Measurements from ENCODE around the gene FPR2.

Gene FPR2

GRCh38 chr19:51750400-51751094, 10.4 kb upstream of the FPR2 start:
- Histone ChIP-seq H2AFZ (ENCODE audit: low read depth) (no peak overlapping the region), H3K79me2 (ENCODE audit: insufficient read depth, low read depth) (no peaks in the 10 kb centered on the region), H4K20me1 (ENCODE audit: insufficient read depth) (no peaks in the 10 kb centered on the region), H3K4me1 (ENCODE audit: low read depth, poor library complexity, severe bottlenecking) (no peaks in the 10 kb centered on the region), H3K4me2 (no peak overlapping the region), H3K36me3 (ENCODE audit: insufficient read depth) (no peaks in the 10 kb centered on the region), H3K9ac (no peak overlapping the region), H3K27ac (no peak overlapping the region), H3K4me3 (IDR thresholded peaks at IDR 0.05; ENCODE audit: insufficient read depth, low read depth, low read length) (no peak overlapping the region), H3K27me3 (ENCODE audit: insufficient read depth, low read depth) (no peaks in the 10 kb centered on the region)
- no peak for TF ChIP-seq CTCF (conservative IDR thresholded peaks at IDR 0.05; ENCODE audit: low read depth, low read length)

GRCh38 chr19:51751655-51752054, 9.3 kb upstream of the FPR2 start, which contains the start of gene FPR1:
Gene FPR1, minus strand, starts transcription at chr19:51751878. Its CDS starts 4,884 bp downstream, at chr19:51746994.
- Histone ChIP-seq H3K27me3 (ENCODE audit: insufficient read depth, low read depth) (no peaks in the 10 kb centered on the region), H3K79me2 (ENCODE audit: insufficient read depth, low read depth) (no peaks in the 10 kb centered on the region), H3K4me2 (no peak within 1 kb of the TSS), H3K27ac (no peak within 1 kb of the TSS), H3K4me3 (IDR thresholded peaks at IDR 0.05; ENCODE audit: insufficient read depth, low read depth, low read length) (no peak within 1 kb of the TSS), H2AFZ (ENCODE audit: low read depth) (no peak within 1 kb of the TSS), H4K20me1 (ENCODE audit: insufficient read depth) (no peaks in the 10 kb centered on the region), H3K4me1 (ENCODE audit: low read depth, poor library complexity, severe bottlenecking) (no peaks in the 10 kb centered on the region), H3K36me3 (ENCODE audit: insufficient read depth) (no peaks in the 10 kb centered on the region), H3K9ac (no peak within 1 kb of the TSS)
- TF ChIP-seq CTCF (conservative IDR thresholded peaks at IDR 0.05; ENCODE audit: low read depth, low read length), result no peak

GRCh38 chr19:51754109-51754508, 6.9 kb upstream of the FPR2 start:
- Histone ChIP-seq H3K4me2 (no peak overlapping the region), H3K9ac (no peak overlapping the region), H3K27me3 (ENCODE audit: insufficient read depth, low read depth) (no peaks in the 10 kb centered on the region), H3K36me3 (ENCODE audit: insufficient read depth) (no peaks in the 10 kb centered on the region), H4K20me1 (ENCODE audit: insufficient read depth) (no peaks in the 10 kb centered on the region), H3K27ac (no peak overlapping the region), H3K79me2 (ENCODE audit: insufficient read depth, low read depth) (no peaks in the 10 kb centered on the region), H2AFZ (ENCODE audit: low read depth) (no peak overlapping the region), H3K4me1 (ENCODE audit: low read depth, poor library complexity, severe bottlenecking) (no peaks in the 10 kb centered on the region), H3K4me3 (IDR thresholded peaks at IDR 0.05; ENCODE audit: insufficient read depth, low read depth, low read length) (no peak overlapping the region)
- no peak for TF ChIP-seq CTCF (conservative IDR thresholded peaks at IDR 0.05; ENCODE audit: low read depth, low read length)

- Histone ChIP-seq H2AFZ (ENCODE audit: low read depth) (no peak overlapping the region), H3K27me3 (ENCODE audit: insufficient read depth, low read depth) (no peaks in the 10 kb centered on the region), H3K9ac (no peak overlapping the region), H3K4me1 (ENCODE audit: low read depth, poor library complexity, severe bottlenecking) (no peaks in the 10 kb centered on the region), H3K4me3 (IDR thresholded peaks at IDR 0.05; ENCODE audit: insufficient read depth, low read depth, low read length) (no peak overlapping the region), H4K20me1 (ENCODE audit: insufficient read depth) (no peaks in the 10 kb centered on the region), H3K79me2 (ENCODE audit: insufficient read depth, low read depth) (no peaks in the 10 kb centered on the region), H3K36me3 (ENCODE audit: insufficient read depth) (no peaks in the 10 kb centered on the region), H3K27ac (no peak overlapping the region), H3K4me2 (no peak overlapping the region)
- TF ChIP-seq CTCF (conservative IDR thresholded peaks at IDR 0.05; ENCODE audit: low read depth, low read length), result no peak
Measured at GRCh38 chr19:51754770-51755169, 6.2 kb upstream of the FPR2 start.
